Right lobe of liver (tissue), 6 donors: Measurements from ENCODE around the gene ATP6V1F. TPM values are rescaled to one million over a fixed set of nuclear protein-coding genes. Genes with fewer than 3 reads are reported as not detected.
A peak's percentile ranks its signal among the peaks of the same experiment; 100 is the strongest.

Experiments used
- ATAC-seq, 4 donors: fragments of 200-7000 bp; cut with Tn5 transposase; one replicate each; pipeline ENCODE4 v1.9.1; 2020; ENCODE audit warnings: mild to moderate bottlenecking in 4 of 4, moderate library complexity in 4 of 4
- DNase-seq, 3 donors: peaks; one replicate each; pipeline ENCODE4 v3.0.0-alpha.2; 2020
- H3K27ac ChIP-seq, 3 donors: fragments of 200-600 bp; one replicate each; pipeline ENCODE4 v1.8.0; 2022
- H3K27me3 ChIP-seq, 2 donors: fragments of 200-600 bp; one replicate each; pipeline ENCODE4 v1.8.0; 2022
- H3K36me3 ChIP-seq, 4 donors: fragments of 200-600 bp; sonication (generic) in 1 of 4; one replicate each; pipeline versions ENCODE4 v1.5.1 to v1.8.0; 2017 to 2022; ENCODE audit warnings: control low read depth in 1 of 4
- H3K4me1 ChIP-seq, 4 donors: fragments of 200-600 bp; sonication (generic) in 1 of 4; one replicate each; pipeline versions ENCODE4 v1.5.1 to v1.8.0; 2017 to 2022; ENCODE audit warnings: control low read depth in 1 of 4
- H3K4me3 ChIP-seq, 3 donors: fragments of 200-600 bp; one replicate each; pipeline ENCODE4 v1.8.0; 2022
- H3K9me3 ChIP-seq, 4 donors: fragments of 200-600 bp; sonication (generic) in 1 of 4; one replicate each; pipeline versions ENCODE4 v1.5.1 to v1.8.0; 2017 to 2022; ENCODE audit warnings: control low read depth in 1 of 4
- POLR2A ChIP-seq: fragments of 450-650 bp; IDR thresholded peaks from one replicate; pipeline ENCODE4 v1.6.1; 2017; ENCODE audit warnings: antibody characterized with exemption, mild to moderate bottlenecking
- WGBS: methylation state at CpG from one replicate; pipeline ENCODE4 v1.1.6; 2018; ENCODE audit warnings: low coverage, low lambda C conversion rate; ENCODE audit not compliant: insufficient coverage; ENCODE audit errors: missing lambda C conversion rate; 5-methylcytosine and 5-hydroxymethylcytosine counted together
- intact Hi-C, 2 donors: fragments of 100-400 bp; cut with DNase I; formaldehyde crosslinking; loops; one replicate each; pipeline versions ENCODE4 v1.11.2 to v1.14.1; 2022
- total RNA-seq, 6 experiments: library from RNA; depleted of rRNA in 2 of 6; stranded (reverse); fragments of >200 nt in 2 of 6; fragmentation: NEBNext Ultra II Directional in 3 of 6; extraction: Animal tissue kit (Norgen Biotek cat#: 25700) in 3 of 6; gene quantifications; one replicate each; pipeline versions ENCODE4 v1.1.0 to v1.2.4, GENCODE V29; 2016 to 2023
- TF ChIP-seq, protein P1 (sequence below), 4 donors: fragments of 200-600 bp in 3 of 4; fragments of 450-650 bp in 1 of 4; IDR thresholded peaks; one replicate each; pipeline versions ENCODE4 v1.5.1 to v1.8.0; 2016 to 2022; ENCODE audit warnings: antibody characterized with exemption in 4 of 4, mild to moderate bottlenecking in 2 of 4
- donor health status: DM: no; HTN: yes; CAD: no.
- donor health status: DM: no; HTN: no; CAD: no.
- donor health status: DM: no; HTN: no; CAD: no.
- donor health status: DM: no; HTN: yes; CAD: no.
- donor health status: DM: no; HTN: yes; CAD: no.

Gene ATP6V1F
- total RNA-seq, 6 experiments from 2014 or later: 26.9 to 72.0 (median 38.9) TPM

GRCh38 chr7:128833946-128834325 is 28.7 kb upstream of the ATP6V1F start:
- no peak for TF ChIP-seq POLR2A
- TF ChIP-seq, protein P1, sequence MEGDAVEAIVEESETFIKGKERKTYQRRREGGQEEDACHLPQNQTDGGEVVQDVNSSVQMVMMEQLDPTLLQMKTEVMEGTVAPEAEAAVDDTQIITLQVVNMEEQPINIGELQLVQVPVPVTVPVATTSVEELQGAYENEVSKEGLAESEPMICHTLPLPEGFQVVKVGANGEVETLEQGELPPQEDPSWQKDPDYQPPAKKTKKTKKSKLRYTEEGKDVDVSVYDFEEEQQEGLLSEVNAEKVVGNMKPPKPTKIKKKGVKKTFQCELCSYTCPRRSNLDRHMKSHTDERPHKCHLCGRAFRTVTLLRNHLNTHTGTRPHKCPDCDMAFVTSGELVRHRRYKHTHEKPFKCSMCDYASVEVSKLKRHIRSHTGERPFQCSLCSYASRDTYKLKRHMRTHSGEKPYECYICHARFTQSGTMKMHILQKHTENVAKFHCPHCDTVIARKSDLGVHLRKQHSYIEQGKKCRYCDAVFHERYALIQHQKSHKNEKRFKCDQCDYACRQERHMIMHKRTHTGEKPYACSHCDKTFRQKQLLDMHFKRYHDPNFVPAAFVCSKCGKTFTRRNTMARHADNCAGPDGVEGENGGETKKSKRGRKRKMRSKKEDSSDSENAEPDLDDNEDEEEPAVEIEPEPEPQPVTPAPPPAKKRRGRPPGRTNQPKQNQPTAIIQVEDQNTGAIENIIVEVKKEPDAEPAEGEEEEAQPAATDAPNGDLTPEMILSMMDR (IDR thresholded peaks at IDR 0.05): no peak
- H3K9me3 ChIP-seq: no peaks in the 10 kb centered on the region
- H3K4me1 ChIP-seq: peaks cover 0 to 7% (median 0%) of the 10 kb centered on the region in 4 donors
- ATAC-seq (no peak), DNase-seq (no peak)
- intact Hi-C loops: no loop called here
- H3K4me3 ChIP-seq: no peak overlapping the region
- H3K27ac ChIP-seq: no peak overlapping the region
- WGBS: 40% methylated on average over 1 of the region's 4 CpGs
- H3K27me3 ChIP-seq: peaks cover 0 to 11% of the 10 kb centered on the region in 2 donors
- no peaks in the 10 kb centered on the region for H3K36me3 ChIP-seq

- peak in 1 of 3 donors; percentile 14 for DNase-seq
- Histone ChIP-seq H3K9me3 (no peaks in the 10 kb centered on the region), H3K4me3 (no peak overlapping the region), H3K4me1 (peaks cover 0 to 4% (median 0%) of the 10 kb centered on the region in 4 donors), H3K36me3 (no peaks in the 10 kb centered on the region), H3K27ac (no peak overlapping the region), H3K27me3 (peaks cover 0 to 11% of the 10 kb centered on the region in 2 donors)
- TF ChIP-seq POLR2A: no peak
- TF ChIP-seq, protein P1 (IDR thresholded peaks at IDR 0.05): no peak
- ATAC-seq: no peak
- 67% methylated on average over 3 of the region's 16 CpGs for WGBS
- intact Hi-C loops: no loop called here
Observed at GRCh38 chr7:128835231-128835751, 27.4 kb upstream of the ATP6V1F start.

DNA sequence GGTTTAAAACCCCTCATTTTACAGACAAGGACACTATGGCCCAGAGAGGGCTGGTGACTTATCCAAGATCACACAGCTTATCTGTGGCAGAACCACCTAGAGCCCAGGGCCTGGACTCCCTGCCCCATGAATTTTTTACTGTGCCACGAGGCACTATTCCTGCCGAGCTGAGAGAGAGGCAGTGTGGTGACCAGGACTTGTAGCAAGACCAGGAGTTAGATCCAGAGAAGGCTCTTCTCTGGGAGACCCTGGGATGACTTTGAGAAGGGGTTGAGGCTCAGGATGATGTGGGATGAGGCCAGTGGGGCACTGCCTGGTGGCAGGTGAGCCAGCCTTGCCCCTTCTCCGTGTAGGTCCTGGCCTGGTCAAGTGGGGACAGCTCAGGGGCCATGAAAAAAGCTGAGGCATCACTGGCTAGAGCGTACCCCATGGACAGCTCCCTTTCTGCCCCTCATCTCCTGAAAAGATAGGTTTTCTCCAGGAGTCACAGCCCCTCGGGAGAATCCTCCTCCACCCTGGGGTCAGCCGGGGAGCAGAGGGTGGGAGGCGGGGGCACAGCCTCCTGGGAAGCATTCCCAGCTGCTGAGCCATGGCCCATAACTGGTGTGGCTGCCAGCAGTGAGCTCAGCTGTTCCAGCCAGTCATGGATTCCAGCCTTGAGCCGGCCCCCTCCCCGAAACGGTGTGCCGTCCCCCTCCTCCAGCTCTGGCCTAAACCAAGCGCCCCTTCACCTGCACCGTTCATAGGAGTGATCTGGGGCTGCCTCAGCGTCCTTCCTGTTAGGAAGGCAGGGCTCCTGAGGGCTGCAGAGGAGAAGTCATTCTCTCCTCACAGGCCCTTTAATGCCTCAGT is 26.6 kb upstream of the ATP6V1F start:
- Histone ChIP-seq H3K27ac (no peak overlapping the region), H3K36me3 (no peaks in the 10 kb centered on the region), H3K9me3 (no peaks in the 10 kb centered on the region), H3K4me1 (no peaks in the 10 kb centered on the region), H3K4me3 (no peak overlapping the region), H3K27me3 (peaks cover 0 to 4% of the 10 kb centered on the region in 2 donors)
- no peak for TF ChIP-seq POLR2A
- TF ChIP-seq, protein P1 (IDR thresholded peaks at IDR 0.05): no peak
- DNase-seq (no peak), ATAC-seq (no peak)
- intact Hi-C loops: no loop called here
- 77% methylated on average over 5 of the region's 14 CpGs for WGBS

DNA sequence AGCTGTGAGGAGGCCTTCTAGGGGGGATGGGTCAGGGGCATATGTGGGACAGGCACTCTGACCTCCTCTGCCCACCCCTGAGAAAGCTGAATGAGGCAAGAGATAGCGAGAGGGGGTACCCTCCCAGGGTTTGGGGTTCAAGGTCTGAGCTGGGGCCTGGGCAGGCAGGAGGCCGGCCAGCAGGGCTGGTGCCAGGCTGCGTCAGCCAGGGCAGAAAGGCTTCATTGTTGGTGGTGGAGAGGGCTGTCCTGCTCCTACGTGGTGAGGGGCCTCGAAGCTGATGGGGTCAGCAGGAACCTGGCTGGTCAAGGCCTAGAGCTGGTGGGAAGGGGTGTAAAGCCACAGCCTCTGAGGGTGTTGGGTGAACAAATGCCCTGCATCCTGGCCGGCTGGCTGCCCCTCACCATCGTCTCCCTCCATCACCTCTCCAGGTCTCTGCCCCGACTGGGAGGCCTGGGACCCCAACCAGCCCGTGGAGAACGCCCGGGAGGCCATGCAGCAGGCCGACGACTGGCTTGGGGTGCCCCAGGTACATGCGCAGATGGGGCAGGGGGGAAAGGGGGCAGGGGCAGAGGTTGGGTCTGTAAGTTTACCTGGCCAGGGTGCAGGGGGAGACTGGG is 25.8 kb upstream of the ATP6V1F start:
- H3K4me1 ChIP-seq: no peaks in the 10 kb centered on the region
- intact Hi-C loops: no loop called here
- no peak for ATAC-seq
- no peak overlapping the region for H3K27ac ChIP-seq
- H3K9me3 ChIP-seq: no peaks in the 10 kb centered on the region
- TF ChIP-seq, protein P1 (IDR thresholded peaks at IDR 0.05): no peak
- TF ChIP-seq POLR2A: no peak
- no peak overlapping the region for H3K4me3 ChIP-seq
- peak in 1 of 3 donors; percentile 16 for DNase-seq
- 96% methylated on average over 3 of the region's 14 CpGs for WGBS
- no peaks in the 10 kb centered on the region for H3K27me3 ChIP-seq
- no peaks in the 10 kb centered on the region for H3K36me3 ChIP-seq
